TTC549 (cell line): ENCODE results near the gene JADE3.
"Not testable (repeated sequence)": the region's sequence is repeated elsewhere in the genome, so short reads cannot be mapped to it uniquely, and the experiment has no call there.

Source experiments
- FAIRE-seq: peaks from 2 replicates; lab custom pipeline; 2012; peaks lifted over from hg19 to GRCh38; lab: Jason Lieb, UNC

The JADE3 gene

GRCh38 chrX:46935295-46935694 is 23.1 kb downstream of the JADE3 start:
- FAIRE-seq, result no peak

GRCh38 chrX:46938589-46938988 is 26.4 kb downstream of the JADE3 start:
- FAIRE-seq, result no peak

DNA sequence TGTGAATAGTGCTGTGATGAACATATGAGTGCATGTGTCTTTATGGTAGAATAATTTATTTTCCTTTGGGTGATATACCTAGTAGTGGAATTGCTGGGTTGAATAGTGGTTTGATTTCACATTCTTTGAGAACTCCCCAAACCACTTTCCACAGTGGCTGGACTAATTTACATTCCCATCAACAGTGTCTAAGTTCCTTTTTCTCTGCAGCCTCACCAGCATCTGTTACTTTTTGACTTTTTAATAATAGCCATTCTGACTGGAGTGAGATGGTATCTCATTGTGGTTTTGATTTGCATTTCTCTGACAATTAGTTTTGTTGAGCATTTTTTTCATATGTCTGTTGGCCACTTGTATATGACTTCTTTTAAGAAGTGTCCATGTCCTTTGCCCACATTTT is 29.1 kb downstream of the JADE3 start:
- no peak for FAIRE-seq

DNA sequence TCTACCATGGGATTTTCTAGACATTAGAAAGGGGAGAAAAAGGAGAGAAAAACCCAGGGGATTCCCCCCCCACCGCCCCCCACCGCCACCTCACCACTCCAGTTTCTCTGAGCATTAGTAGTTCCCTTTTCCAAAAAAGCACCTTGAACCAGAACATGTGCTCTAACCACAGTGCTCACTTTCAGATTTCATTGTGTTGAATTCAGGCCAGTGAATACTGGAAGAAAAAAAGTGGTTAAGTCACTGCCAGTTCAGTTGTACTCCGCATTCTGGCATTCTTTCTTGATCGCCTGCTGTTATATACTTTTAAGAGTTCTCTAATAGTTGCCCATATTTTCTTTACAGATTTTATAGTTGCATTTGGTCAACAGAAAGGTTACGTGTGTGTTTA is 40.9 kb downstream of the JADE3 start:
- no peak for FAIRE-seq

DNA sequence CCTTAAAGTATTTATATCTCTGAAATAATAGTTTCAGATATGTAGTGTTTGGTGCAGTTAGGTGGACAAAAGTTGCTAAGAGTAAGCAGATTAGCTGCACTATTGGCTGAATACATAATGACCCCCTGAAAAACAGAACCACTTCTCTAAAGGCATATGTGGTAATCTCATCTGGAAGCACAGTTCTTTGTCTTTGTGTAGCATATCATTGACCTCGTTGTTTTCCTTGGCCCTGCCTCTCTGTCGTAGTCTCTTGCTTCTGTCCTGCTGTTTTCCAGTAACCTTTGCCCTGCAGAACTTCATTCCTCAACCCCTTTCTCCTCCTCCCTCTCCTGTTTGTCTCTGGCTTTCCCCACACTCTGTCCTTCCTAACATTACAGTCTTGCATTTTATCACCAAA is 41.4 kb downstream of the JADE3 start:
- FAIRE-seq, result no peak

GRCh38 chrX:46954716-46955115 is 42.5 kb downstream of the JADE3 start:
- FAIRE-seq, result no peak

DNA sequence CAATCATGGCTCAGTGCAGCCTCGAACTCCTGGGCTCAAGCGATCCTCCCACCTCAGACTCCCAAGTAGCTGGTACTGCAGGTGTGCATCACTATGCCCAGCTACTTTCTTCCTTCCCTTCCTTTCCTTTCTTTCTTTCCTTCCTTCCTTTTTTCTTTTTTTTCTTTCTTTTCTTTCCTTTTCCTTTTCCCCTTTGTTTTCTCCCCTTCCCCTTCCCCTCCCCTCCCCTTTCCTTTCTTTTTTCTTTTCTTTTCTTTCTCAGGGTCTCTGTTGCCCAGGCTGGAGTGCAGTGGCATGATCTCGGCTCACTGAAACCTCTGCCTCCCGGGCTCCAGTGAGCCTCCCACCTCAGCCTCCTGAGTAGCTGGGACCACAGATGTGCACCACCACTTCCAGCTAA is 44.4 kb downstream of the JADE3 start:
- FAIRE-seq, result not testable (repeated sequence)

DNA sequence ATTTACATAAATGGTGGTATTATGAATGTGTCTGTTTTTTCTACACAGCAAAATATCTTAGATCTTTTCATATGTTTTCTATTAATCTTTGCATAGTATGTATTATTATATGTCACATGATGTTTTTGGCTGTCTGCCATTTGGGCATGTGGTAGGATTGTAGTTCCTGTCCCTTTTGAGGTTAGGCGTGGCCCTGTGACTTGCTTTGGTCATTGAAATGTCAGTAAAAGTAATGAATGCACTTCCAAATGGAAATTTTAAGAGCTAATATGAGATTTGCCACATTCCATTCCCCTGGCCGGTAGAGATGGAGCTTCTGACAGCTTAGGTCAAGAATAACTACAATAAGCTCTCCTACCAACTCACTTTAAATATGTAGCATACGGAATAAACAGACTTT is 45.1 kb downstream of the JADE3 start:
- FAIRE-seq, result no peak

DNA sequence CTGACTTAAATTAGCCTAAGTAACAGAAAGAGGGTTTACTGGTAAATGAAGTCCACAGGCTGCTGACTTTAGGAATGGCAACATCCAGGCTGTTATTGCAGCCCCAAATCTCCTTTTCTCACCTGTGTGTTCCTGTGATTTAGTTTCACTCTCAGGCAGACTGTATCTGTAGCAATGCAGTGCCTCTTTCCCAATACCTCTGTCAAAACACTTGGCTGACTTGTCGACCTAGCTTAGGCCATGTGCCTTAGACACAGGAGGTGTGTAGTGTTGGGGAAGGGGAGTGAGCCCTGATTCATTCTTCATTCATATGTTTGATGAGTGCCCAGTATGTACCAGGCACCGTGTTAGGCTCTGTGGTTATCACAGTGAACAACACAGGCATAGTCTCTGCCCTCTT is 46.9 kb downstream of the JADE3 start:
- FAIRE-seq, result no peak

DNA sequence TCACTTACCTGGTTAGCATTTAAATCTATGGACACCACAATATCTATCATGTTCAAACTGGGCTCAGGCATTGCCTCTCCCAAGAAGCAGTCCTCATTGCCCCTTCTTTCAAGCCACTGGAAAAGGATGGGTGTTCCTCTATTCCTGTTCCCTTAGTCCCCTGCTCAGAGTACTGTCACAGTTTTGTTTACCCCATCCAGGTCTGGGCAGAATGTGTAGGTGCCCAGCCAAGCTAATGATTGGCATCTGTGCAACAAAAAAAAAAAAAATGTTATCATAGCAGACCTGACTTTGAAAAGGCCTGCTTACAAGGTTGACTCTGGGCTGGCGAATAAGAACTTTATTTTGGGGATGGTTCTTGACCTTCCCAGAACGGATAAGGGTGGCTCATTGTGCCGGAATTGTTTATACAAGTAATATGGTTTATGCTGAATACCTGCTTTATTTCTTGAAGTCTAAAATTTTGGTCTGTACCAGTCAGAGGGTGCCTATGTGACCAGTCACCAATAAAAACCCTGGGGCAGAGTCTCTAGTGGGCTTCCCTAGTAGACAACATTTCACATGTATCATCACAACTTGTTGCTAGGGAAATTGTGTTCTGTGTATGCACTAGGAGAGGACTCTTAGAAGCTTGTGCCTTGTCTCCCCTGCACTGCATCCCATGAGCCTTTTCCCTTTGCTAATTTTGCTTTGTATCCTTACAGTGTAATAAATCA is 47.9 kb downstream of the JADE3 start:
- FAIRE-seq, result no peak

GRCh38 chrX:46961097-46961496 is 48.9 kb downstream of the JADE3 start:
- FAIRE-seq, result no peak

- FAIRE-seq, result no peak
Observed at GRCh38 chrX:46961574-46962283, 49.5 kb downstream of the JADE3 start.

DNA sequence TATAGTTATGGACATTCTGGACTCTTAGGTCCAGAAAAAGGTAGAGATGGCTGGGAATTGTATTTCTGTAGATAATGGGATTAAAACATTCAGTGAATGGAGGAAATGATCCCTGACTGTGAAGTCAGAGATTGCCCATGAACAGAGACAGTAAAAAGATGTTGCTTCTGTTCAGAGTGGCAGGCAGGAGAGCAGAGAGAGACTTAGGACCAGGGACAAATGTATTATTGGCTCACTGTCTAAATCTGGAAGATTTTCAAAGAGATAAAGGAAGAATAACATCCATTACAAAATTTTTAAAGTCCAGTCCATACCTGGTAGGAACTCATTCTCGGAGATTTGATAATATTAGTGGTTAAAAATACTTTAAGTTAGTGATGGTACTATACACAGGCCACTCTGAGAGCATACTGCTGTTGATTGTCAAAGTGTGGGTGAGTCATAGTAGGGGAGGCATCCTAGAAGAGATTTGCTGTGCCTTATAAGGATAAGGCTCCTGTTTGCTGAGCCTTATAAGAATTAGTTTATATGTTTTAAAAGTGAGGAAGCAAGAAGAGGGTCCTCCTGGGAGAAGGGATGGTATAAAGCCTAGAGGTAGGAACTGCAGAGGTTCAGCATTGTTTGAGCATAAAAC is 53.0 kb downstream of the JADE3 start:
- FAIRE-seq, result no peak

DNA sequence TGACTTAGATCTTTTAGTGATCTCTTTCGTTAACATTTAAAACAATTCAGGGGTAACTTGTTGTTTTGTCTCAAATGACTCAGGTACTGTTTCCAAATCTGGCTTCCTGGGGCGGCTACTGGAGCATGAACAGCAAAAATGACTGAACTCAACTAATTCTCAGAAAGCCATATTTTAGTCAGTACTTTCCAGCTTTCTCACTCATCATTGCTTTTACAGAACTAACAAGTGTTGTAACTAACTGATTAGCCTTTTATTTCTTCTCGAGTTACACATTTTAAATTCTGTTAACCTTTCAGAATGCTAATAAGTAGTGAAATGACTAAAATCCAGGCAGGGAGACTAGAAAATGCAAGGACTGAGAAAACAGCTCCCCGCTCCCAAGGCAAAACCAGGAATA is 55.3 kb downstream of the JADE3 start:
- FAIRE-seq, result no peak

- not testable (repeated sequence) for FAIRE-seq
Observed at GRCh38 chrX:46977046-46977445, 64.8 kb downstream of the JADE3 start.

DNA sequence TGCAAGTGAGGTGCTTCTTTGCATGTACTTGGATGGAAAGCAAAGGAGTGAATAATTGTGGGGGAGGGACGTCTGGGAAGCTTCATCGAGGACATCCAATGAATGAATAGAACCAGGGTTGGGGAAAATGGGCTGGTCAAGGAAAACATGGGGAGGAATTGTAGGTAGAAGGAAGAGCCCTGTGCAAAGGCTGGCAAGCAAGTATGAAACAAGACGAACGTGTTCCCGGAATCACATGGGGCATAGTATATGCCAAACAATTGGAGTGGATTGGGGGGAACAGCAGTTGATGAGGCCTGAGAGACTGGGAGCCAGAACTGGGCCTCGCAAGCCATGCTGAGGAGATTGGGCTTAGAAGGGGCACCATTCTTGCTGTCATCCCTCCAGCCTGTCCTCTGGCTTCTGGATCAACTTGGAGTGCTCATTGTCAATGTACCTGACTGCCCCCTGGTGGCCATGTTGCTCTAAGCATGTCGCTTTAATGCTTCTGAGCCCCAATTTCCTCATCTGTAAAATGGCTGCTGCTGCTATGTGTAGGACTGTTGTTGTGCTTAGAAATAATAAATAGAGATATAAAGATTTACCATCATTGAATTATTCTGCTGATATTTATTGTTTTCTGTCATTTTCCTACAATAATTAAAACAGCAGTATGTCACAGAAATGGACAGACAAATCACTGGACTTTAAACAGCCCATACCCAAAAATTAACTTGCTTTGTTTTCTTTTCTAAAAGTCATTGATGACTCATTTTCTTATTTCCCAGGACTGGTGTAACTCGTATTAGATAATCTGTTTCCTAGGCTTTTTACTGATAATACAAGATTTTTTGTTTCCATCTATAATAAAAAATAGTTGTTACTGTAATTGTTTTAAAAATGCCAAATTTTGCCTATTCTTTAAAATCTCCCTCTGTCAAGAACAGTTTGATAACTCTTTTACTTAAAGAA is 66.4 kb downstream of the JADE3 start:
- FAIRE-seq, result peak; percentile 51

DNA sequence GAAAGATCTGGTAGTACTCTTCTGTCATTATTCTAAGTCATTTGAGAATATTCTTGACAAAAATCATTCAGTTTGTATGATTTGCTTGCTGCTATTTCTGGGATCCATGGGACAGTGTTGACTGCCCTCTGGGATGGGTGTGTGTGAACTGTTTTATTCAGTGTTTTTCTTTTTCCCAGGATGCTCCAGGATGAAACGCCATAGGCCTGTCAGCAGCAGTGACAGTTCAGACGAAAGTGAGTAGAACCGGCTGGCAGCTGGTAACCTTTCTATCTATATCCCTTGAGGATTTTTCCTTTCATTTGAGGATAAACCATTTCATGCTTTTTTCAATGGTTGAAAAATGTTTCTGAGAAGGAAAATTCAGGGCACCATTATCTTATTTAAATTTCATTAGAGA is 72.5 kb downstream of the JADE3 start:
- FAIRE-seq, result no peak

GRCh38 chrX:46989548-46989947 is 77.3 kb downstream of the JADE3 start:
- FAIRE-seq, result no peak

- FAIRE-seq, result no peak
Observed at GRCh38 chrX:46991664-46992063, 79.4 kb downstream of the JADE3 start.

GRCh38 chrX:46992070-46992469 is 79.8 kb downstream of the JADE3 start:
- FAIRE-seq, result no peak

DNA sequence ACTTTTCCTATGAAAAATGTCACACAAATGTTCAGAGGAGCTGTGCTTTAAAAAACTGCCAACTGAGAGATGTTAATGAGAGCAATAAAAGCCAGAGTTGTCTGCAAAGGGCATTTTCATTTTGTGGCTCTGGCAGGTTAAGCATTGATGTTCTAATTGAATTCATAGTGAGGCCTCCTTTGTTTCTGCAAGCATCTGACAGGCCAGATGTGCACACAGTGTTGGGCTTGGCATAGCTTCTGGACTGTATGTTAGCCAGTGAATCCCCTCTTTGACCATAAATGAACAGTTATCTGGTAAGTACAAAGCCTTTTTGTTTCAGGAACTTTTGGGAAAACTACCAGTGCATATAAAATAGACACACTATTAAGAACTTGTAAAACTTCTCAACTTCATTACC is 81.9 kb downstream of the JADE3 start:
- no peak for FAIRE-seq

GRCh38 chrX:47012131-47012530 is 99.9 kb downstream of the JADE3 start:
- no peak for FAIRE-seq

DNA sequence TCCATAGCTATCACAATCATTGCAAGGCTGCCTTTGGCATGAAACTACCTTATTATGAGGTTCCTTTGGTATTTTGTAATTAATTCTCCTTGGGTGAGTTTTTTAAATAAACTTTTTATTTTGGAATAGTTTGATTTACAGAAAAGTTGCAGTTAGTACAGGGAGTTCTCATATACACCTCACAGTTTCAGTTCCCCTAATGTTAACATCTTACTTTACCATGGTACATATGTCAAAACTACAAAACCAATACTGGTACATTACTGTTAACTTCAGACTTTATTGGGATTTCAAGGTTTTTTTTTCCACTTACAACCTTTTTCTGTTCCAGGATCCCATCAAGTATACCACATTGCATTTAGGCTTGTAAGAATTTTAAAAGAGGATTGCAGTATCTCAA is 114.0 kb downstream of the JADE3 start:
- FAIRE-seq, result no peak
